Fibroblast of mammary gland (primary cell): Measurements from ENCODE around the gene MACROH2A2.
"Not testable (repeated sequence)": the region's sequence is repeated elsewhere in the genome, so short reads cannot be mapped to it uniquely, and the experiment has no call there.

Experiments
- DNase-seq: peaks from one replicate; pipeline ENCODE4 v3.0.0-alpha.2; 2010; ENCODE audit warnings: low read depth
- H3K4me3 ChIP-seq: 2 replicates; pipeline ENCODE4 v1.5.1; 2011; ENCODE audit warnings: low read depth, mild to moderate bottlenecking, low read length, moderate library complexity; ENCODE audit not compliant: control insufficient read depth
- TF ChIP-seq, protein P1 (sequence below): conservative IDR thresholded peaks from 2 replicates; pipeline ENCODE4 v1.5.1; 2011; ENCODE audit warnings: low read depth, low read length, inconsistent platforms; ENCODE audit not compliant: control insufficient read depth, insufficient read depth

The MACROH2A2 gene

DNA sequence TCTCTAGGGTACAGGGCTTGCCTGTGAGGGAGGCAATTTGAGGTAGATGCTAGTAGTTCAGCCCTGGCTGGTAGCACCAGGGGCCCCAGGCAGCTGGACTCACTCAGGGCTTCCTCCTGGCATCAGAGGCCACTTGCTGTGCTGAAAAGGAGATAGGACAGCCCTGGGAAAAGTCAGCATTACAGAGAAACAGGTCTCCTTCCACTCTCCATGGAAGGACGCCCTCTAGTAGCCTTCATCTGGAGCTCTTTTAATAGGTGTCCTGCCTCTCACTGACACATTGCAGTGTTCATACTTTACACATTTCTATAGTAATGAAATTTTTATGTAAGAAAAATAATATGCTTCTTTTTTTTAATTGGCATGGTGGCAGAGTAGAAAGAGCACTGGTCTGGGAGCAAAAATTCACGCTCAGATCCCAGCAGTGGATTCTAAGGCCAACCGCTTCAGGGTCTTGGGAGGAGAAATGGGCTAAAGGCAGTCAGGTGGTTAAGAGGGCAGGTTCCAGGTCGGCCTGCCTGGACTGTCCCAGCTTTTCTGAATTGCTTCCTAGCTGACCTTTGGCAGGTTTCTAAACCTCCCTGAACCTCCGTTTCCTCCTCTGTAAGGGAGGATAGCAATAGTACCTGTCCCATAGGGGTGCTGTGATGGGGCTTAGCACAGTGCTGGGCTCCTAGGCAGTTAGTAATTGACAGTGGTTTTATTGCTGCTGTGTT, 44.2 kb downstream of the MACROH2A2 start:
- no peak overlapping the region for H3K4me3 ChIP-seq
- TF ChIP-seq, protein P1, sequence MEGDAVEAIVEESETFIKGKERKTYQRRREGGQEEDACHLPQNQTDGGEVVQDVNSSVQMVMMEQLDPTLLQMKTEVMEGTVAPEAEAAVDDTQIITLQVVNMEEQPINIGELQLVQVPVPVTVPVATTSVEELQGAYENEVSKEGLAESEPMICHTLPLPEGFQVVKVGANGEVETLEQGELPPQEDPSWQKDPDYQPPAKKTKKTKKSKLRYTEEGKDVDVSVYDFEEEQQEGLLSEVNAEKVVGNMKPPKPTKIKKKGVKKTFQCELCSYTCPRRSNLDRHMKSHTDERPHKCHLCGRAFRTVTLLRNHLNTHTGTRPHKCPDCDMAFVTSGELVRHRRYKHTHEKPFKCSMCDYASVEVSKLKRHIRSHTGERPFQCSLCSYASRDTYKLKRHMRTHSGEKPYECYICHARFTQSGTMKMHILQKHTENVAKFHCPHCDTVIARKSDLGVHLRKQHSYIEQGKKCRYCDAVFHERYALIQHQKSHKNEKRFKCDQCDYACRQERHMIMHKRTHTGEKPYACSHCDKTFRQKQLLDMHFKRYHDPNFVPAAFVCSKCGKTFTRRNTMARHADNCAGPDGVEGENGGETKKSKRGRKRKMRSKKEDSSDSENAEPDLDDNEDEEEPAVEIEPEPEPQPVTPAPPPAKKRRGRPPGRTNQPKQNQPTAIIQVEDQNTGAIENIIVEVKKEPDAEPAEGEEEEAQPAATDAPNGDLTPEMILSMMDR = no peak
- no peak for DNase-seq

DNA sequence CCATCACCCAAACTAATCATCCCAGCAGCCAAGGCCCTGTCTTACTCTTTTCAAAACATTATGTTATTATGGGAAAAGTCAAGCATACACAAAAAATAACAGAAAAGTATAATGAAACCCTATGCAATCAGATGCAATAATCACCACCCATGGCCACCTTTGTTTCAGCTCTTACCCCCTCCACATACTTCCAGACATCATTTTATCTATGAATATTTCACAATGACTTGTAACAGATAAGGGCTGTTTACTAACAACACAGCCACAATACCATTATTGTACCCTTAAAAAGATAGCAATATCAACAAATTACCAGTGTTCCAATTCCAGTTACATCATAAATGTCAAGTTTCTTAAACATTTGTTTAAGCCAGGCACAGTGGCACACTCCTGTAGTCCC, 44.8 kb downstream of the MACROH2A2 start:
- no peak for DNase-seq
- H3K4me3 ChIP-seq = no peak overlapping the region
- TF ChIP-seq, protein P1 = no peak

DNA sequence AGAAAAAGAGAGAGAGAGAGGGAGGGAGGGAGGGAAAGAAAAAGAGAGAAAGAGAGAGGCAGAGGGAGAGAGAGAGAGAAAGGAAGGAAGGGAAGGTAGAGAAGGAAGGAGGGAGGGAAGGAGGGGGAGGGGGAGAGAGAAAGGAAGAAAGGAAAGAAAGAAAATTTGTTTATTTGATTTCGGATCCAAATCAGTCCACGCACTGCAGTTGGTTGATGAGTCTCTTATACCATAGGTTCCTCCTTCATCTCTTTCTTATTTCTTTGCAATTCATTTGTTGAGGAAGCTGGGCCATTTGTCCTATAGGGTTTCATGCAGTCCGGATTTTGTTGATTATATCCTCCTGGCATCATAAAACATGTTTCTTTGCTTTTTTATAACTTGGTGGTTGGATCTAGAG, 45.6 kb downstream of the MACROH2A2 start:
- H3K4me3 ChIP-seq = no peak overlapping the region
- TF ChIP-seq, protein P1 = no peak
- no peak for DNase-seq

DNA sequence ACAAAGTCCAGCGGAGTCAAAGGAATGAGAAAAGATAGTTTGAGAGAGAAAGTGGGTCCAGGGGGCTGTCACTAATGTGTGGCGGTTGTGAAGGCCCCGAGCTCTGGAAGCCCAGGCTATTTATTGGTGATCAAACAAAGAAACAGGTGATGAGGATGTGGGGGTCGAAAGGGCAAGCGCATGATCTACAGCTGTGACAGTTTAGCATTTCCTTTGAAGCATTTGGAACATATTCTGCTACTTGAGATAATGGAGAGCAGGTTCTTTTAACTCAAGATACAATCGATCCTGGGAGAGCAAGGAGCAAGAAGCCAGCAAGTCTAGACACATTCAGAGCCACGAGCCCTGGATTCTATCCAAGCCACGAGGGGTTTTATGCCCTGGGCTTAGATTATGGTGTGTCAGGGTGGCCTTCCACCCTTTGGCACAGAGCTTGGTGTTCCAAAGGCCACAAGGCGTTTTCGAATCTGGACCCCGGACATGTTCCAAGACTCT, 48.5 kb downstream of the MACROH2A2 start:
- DNase-seq, H3K4me3 ChIP-seq: not testable (repeated sequence)

DNA sequence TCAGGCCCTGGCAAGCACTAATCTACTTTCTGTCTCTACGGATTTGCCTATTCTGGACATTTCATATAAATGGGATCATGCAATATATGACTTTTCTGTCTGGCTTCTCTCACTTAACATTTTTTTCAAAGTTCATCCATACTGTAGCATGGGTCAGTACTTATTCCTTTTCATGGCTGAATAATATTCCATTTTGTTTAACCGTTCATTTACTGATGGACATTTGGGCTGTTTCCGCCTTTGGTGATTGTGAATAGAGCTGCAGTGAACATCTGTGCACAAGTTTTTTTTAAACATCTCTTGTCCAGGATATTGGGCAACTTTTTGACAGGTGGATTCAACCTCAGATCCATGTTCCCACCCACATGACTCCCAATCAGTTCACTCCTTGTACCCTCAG, 49.0 kb downstream of the MACROH2A2 start:
- no peak overlapping the region for H3K4me3 ChIP-seq
- TF ChIP-seq, protein P1 = no peak
- no peak for DNase-seq

DNA sequence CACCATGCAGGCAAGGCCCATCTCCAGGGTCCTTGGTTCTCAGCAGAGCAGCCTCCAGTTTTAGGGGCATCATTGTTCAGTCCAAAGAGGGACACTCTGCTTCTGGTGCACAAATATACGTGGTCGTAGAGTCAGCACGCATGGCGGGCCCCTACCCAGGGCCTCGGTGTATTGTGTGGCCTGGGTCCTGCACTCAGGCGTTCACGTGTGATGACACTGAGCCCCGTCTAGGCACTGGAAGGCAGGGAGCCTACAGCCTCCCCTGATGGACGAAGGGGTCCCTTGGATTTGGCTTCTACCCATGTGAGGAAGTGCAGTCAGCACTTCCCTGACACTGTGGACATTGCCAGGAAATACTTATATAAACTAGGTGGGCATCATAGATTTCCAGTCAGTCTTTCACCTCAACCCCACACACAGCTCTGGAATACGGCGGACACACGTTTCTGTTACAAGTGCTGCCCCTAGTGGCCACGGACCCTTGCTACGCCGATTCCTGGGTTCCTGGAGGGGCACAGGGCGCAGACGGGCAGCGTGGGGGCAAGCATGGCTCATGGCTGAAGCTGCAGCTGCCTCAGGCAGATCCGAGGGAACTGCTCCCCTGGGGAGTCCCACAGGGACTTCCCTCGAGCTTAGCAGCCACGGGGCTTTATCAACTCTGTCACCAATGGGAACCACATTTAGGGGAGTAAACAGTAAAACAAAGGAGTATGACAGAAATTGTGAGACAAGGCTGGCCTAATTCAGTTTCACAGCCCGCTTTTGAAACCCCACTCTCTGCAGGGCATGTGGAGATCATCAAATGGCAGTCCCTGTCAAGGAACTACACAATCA, 54.5 kb downstream of the MACROH2A2 start:
- H3K4me3 ChIP-seq = no peak overlapping the region
- TF ChIP-seq, protein P1 = peak; percentile 43
- no peak for DNase-seq

DNA sequence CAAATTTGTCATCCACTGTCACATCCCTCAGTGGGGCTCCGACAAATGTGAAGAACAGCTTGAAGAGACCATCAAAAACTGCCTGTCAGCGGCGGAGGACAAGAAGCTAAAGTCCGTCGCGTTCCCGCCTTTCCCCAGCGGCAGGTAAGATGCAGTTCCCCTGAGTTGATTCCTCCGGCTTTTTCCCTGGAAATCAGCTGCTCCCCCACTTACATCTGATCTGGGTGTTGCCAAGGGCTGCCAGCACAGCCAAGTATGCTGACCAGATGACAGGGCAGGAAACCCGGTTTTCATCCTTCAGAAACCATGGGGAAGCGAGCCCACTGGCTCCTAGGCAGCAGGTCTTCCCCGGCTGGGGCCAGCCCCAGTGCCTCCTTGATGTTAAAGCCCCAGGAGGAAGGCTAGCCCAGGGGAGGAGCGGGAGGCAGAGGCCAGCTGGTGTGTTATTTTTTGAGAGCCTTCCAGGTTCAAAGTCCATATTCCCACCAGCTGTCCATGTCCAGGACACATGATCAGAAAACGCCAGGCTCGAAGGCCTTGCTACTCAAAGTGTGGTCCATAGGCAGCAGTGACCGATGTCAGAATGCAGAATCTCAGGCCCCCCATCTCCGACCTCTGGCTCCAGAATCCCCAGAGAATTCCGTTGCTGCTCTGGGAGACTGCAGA, 56.6 kb downstream of the MACROH2A2 start:
- TF ChIP-seq, protein P1 = no peak
- no peak for DNase-seq

More for the DNA sequence above, 56.6 kb downstream of the MACROH2A2 start:
- H3K4me3 ChIP-seq = no peak overlapping the region
